Stimulated activated effector memory CD8-positive, alpha-beta T cell treated with anti-CD3 and anti-CD28 coated beads, Interleukin-12 subunit alpha, Interleukin-12 subunit beta, amount 100 ng/mL, for 72 hours (primary cell): Measurements from ENCODE around the gene HSD17B4.
"Not testable (repeated sequence)": the region's sequence is repeated elsewhere in the genome, so short reads cannot be mapped to it uniquely, and the experiment has no call there.

Experiments used
- ATAC-seq: fragments of 150-1000 bp; cut with Tn5 transposase; 2 replicates; pipeline ENCODE4 v1.10.0; 2021
- DNase-seq, 2 donors: peaks; one replicate each; pipeline ENCODE4 v3.0.0; 2021 to 2022; ENCODE audit warnings: low spot score in 2 of 2
- H3K27ac Mint-ChIP-seq: one replicate; pipeline ENCODE4 v1.8.0; 2022; ENCODE audit warnings: mild to moderate bottlenecking, mixed read lengths
- H3K36me3 Mint-ChIP-seq: one replicate; pipeline ENCODE4 v1.8.0; 2022; ENCODE audit warnings: mild to moderate bottlenecking, mixed read lengths
- H3K4me1 Mint-ChIP-seq: one replicate; pipeline ENCODE4 v1.8.0; 2022; ENCODE audit warnings: mixed read lengths
- H3K4me3 Mint-ChIP-seq: one replicate; pipeline ENCODE4 v1.8.0; 2022; ENCODE audit warnings: mild to moderate bottlenecking, mixed read lengths
- H3K9me3 Mint-ChIP-seq: one replicate; pipeline ENCODE4 v1.8.0; 2022; ENCODE audit warnings: mixed read lengths

Gene HSD17B4

GRCh38 chr5:119426057-119426456 is 26.2 kb upstream of the HSD17B4 start:
- Mint-ChIP-seq H3K36me3 (no peaks in the 10 kb centered on the region), H3K4me3 (no peak overlapping the region), H3K4me1 (no peaks in the 10 kb centered on the region), H3K27ac (no peak overlapping the region), H3K9me3 (no peaks in the 10 kb centered on the region)
- ATAC-seq (no peak), DNase-seq (no peak)

GRCh38 chr5:119427060-119427459 is 25.2 kb upstream of the HSD17B4 start:
- no peak overlapping the region for H3K4me3 Mint-ChIP-seq
- no peak overlapping the region for H3K27ac Mint-ChIP-seq

DNA sequence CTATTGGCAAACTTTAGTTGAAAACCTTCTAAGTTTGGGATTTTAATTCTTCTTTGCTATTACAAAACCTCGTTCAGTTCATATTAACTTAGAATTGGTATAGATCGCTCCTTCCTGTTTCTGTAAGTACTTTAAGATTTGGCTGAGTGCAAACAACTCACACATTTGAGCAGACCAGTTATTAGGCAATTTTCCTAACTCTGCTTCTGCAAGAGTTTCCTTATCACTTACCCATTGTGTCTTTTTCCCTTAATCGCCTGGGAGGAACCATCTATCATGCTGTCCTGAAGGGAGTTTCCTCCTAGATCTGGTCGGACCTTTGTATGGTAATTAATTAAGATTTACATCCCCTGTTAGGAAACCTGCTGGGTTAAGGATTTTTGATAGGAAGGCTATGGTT is 24.7 kb upstream of the HSD17B4 start:
- H3K36me3 Mint-ChIP-seq, H3K9me3 Mint-ChIP-seq, H3K4me1 Mint-ChIP-seq, ATAC-seq, H3K4me3 Mint-ChIP-seq, H3K27ac Mint-ChIP-seq, DNase-seq: not testable (repeated sequence)

More at GRCh38 chr5:119427060-119427459, 25.2 kb upstream of the HSD17B4 start:
- Mint-ChIP-seq H3K4me1 (no peaks in the 10 kb centered on the region), H3K36me3 (no peaks in the 10 kb centered on the region), H3K9me3 (no peaks in the 10 kb centered on the region)
- ATAC-seq (no peak), DNase-seq (no peak)

DNA sequence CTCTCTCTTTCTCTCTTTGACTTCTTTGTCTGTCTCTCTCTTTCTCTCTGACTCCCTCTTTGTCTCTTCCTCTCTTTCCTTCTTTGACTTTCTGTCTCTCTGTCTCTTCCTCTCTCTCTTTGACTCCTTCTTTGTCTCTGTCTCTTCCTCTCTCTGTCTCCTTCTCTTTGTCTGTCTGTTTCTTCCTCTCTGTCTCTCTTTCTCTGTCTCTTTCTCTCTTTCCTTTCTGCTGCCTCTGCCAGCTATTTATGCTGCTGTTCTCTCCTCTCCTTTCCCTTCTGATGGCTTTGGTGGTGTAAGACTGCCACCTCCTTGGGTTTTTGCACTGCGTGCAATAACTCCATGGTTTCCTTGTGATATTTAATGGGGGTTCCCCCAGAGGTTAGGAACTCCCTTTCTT is 24.1 kb upstream of the HSD17B4 start:
- H3K4me1 Mint-ChIP-seq, H3K9me3 Mint-ChIP-seq, H3K27ac Mint-ChIP-seq, H3K4me3 Mint-ChIP-seq, H3K36me3 Mint-ChIP-seq, ATAC-seq, DNase-seq: not testable (repeated sequence)

DNA sequence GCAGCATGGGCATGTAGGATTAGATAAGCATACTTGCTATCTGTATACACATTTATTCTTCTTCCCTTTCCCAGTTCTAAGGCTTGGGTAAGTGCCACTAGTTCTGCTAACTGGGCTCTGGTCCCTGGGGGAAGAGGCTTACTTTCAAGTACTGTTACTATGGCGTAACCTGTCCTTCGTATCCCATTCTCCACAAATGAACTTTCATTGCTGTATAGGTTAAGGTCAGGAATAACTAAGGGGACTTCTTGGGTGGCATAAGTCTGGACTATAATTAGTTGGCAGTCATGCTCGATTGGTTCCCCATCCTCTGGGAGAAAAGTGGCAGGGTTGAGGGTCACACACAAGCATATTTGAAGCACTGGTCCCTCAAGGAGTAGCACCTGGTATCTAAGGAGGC is 23.7 kb upstream of the HSD17B4 start:
- not testable (repeated sequence) for H3K4me3 Mint-ChIP-seq, H3K4me1 Mint-ChIP-seq, H3K9me3 Mint-ChIP-seq, H3K36me3 Mint-ChIP-seq, ATAC-seq, DNase-seq, H3K27ac Mint-ChIP-seq

GRCh38 chr5:119432674-119433237 is 19.5 kb upstream of the HSD17B4 start:
- DNase-seq, H3K4me3 Mint-ChIP-seq, ATAC-seq, H3K9me3 Mint-ChIP-seq, H3K27ac Mint-ChIP-seq, H3K36me3 Mint-ChIP-seq, H3K4me1 Mint-ChIP-seq: not testable (repeated sequence)

DNA sequence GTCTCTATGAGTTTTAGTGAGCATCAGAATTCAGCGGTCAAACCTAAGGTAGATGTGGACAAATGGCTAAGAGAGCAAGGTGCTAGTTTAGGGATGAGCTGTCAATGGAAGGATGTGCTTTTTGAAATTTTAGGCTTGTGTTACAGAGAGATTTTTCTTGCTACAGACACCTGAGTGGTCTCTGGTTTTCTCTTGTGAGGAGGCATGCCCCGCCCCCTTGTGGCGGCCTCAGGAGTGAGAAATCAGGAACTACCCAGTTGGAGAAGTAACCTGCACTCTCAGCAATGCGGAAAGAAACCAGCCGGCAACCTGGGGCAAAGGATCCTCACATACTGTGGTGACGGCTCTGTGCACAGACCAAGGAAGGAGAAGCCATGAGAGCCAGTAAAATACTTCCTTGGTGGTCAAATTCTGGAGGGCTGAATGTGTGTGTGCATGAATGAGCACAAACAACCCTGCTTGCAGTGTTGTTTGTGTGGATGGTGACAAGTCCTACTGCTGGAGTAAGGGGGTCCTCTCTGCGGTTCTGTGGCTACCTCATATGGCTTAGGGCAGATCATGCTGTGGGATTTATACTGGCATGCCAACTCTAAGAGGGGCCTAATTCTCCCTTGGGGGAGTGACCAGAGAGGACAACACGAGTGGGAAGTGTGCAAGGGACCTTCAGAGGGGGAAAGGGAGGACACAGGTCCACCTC is 16.7 kb upstream of the HSD17B4 start:
- no peaks in the 10 kb centered on the region for H3K36me3 Mint-ChIP-seq
- peak; percentile 54 to 74 for DNase-seq

DNA sequence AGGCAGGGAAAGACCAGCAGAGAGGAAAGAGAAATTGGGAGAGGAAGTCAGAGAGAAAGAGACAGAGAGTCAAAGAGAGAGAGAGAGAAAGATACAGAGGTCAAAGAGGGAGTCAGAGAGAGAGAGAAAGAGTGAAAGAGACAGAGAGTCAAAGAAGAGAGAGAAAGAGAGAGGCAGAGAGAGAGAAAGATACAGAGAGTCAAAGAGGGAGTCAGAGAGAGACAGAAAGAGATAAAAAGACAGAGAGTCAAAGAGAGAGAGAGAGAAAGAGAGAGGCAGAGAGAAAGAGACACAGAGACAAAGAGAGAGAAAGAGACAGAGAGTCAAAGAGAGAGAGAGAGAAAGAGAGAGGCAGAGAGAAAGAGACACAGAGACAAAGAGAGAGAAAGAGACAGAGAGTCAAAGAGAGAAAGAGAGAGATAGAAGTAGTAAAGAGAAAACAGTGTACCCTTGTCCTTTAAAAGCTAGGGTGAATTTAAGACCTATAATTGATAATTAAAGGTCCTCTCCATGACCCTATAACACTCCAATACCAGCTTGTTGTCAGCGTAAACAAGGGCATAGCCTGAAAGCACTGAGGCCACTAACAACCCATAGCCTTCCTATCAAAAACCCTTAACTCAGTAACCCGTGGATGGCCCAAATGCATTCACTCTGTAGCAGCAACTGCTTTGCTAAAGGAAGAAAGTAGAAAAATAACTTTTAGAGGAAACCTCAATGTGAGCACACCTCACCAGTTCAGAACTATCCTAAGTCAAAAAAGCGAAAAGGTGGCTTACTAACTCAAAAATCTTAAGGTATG is 14.3 kb upstream of the HSD17B4 start:
- H3K36me3 Mint-ChIP-seq, H3K9me3 Mint-ChIP-seq, DNase-seq, H3K4me3 Mint-ChIP-seq, H3K27ac Mint-ChIP-seq, H3K4me1 Mint-ChIP-seq, ATAC-seq: not testable (repeated sequence)

More for the DNA sequence above, 16.7 kb upstream of the HSD17B4 start:
- Mint-ChIP-seq H3K4me1 (peaks cover 9% of the 10 kb centered on the region), H3K4me3 (no peak overlapping the region), H3K27ac (no peak overlapping the region), H3K9me3 (no peaks in the 10 kb centered on the region)
- peak; percentile 73 for ATAC-seq

GRCh38 chr5:119438587-119438917 is 13.7 kb upstream of the HSD17B4 start:
- H3K9me3 Mint-ChIP-seq, H3K27ac Mint-ChIP-seq, H3K36me3 Mint-ChIP-seq, DNase-seq, H3K4me1 Mint-ChIP-seq, ATAC-seq: not testable (repeated sequence)
- H3K4me3 Mint-ChIP-seq, result peak overlapping the region; percentile 26

DNA sequence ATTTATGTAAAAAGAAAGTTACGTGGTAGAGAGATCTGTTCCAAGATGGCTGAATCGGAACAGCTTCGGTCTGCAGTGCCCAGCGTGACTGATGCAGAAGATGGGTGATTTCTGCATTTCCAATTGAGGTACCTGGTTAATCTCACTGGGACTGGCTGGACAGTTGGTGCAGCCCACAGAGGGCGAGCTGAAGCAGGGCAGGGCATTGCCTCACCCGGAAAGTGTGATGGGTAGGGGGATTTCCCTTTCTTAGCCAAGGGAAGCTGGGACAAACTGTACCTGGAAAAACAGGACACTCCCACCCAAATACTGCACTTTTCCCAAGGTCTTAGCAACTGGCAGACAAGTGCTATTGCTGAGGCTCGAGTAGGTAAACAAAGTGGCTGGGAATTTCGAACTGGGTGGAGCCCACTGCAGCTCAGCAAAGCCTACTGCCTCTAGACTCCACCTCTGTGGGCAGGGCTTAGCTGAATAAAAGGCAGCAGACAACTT is 13.1 kb upstream of the HSD17B4 start:
- ATAC-seq (no peak), DNase-seq (no peak)
- Mint-ChIP-seq H3K4me1 (peaks cover 9% of the 10 kb centered on the region), H3K36me3 (no peaks in the 10 kb centered on the region), H3K4me3 (peak overlapping the region; percentile 26), H3K9me3 (no peaks in the 10 kb centered on the region), H3K27ac (no peak overlapping the region)

- H3K27ac Mint-ChIP-seq, H3K4me3 Mint-ChIP-seq, H3K36me3 Mint-ChIP-seq, DNase-seq, H3K9me3 Mint-ChIP-seq, ATAC-seq, H3K4me1 Mint-ChIP-seq: not testable (repeated sequence)
These were observed 12.7 kb upstream of the HSD17B4 start for GRCh38 chr5:119439632-119440031.

DNA sequence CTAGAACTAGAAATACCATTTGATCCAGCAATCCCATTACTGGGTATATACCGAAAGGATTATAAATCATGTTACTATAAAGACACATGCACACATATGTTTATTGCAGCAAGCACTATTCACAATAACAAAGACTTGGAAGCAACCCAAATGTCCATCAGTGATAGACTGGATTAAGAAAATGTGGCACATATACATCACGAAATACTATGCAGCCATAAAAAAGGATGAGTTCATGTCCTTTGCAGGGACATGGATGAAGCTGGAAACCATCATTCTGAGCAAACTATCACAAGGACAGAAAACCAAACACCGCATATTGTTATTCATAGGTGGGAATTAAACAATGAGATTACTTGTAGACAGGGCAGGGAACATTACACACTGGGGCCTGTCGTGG is 7.7 kb upstream of the HSD17B4 start:
- not testable (repeated sequence) for DNase-seq, H3K36me3 Mint-ChIP-seq, H3K4me1 Mint-ChIP-seq, H3K27ac Mint-ChIP-seq, H3K4me3 Mint-ChIP-seq, ATAC-seq, H3K9me3 Mint-ChIP-seq

GRCh38 chr5:119445544-119445943 is 6.8 kb upstream of the HSD17B4 start:
- Mint-ChIP-seq H3K27ac (no peak overlapping the region), H3K4me3 (no peak overlapping the region), H3K36me3 (no peaks in the 10 kb centered on the region), H3K9me3 (no peaks in the 10 kb centered on the region), H3K4me1 (no peaks in the 10 kb centered on the region)
- ATAC-seq (no peak), DNase-seq (no peak)

GRCh38 chr5:119449882-119450281 is 2.4 kb upstream of the HSD17B4 start:
- ATAC-seq (no peak), DNase-seq (no peak)
- no peak overlapping the region for H3K27ac Mint-ChIP-seq
- H3K36me3 Mint-ChIP-seq, result no peaks in the 10 kb centered on the region
- H3K4me3 Mint-ChIP-seq, result no peak overlapping the region
- H3K9me3 Mint-ChIP-seq, result no peaks in the 10 kb centered on the region
- peaks cover 8% of the 10 kb centered on the region for H3K4me1 Mint-ChIP-seq

DNA sequence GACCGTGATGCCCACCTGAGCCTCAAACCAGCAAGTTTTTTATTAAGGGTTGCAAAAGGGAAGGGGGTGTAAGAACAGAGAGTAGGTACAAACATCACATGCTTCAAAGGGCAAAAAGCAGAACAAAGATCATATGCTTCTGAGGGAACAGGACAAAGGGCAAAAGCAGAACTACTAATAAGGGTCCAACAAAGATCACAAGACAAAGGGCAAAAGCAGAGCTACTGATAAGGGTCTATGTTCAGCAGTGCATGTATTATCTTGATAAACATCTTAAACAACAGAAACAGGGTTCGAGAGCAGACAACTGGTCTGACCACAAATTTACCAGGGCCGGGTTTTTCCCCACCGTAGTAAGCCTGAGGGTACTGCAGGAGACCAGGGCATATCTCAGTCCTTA is 1.7 kb upstream of the HSD17B4 start:
- H3K36me3 Mint-ChIP-seq, ATAC-seq, H3K4me1 Mint-ChIP-seq, DNase-seq, H3K27ac Mint-ChIP-seq, H3K4me3 Mint-ChIP-seq, H3K9me3 Mint-ChIP-seq: not testable (repeated sequence)

GRCh38 chr5:119451561-119451960 is 736 bp upstream of the HSD17B4 start:
- ATAC-seq, result no peak
- H3K4me3 Mint-ChIP-seq, result peak overlapping the region; percentile 96

More at GRCh38 chr5:119451561-119451960, 736 bp upstream of the HSD17B4 start:
- Mint-ChIP-seq H3K27ac (no peak overlapping the region), H3K4me1 (peaks cover 8% of the 10 kb centered on the region), H3K9me3 (no peaks in the 10 kb centered on the region), H3K36me3 (peaks cover 5% of the 10 kb centered on the region)
- no peak for DNase-seq
